Thyroid gland (tissue), 4 donors: ENCODE data around the gene OOSP4B. TPM values are rescaled to one million over a fixed set of nuclear protein-coding genes. Genes with fewer than 3 reads are reported as not detected.
"Not testable (repeated sequence)": the region's sequence is repeated elsewhere in the genome, so short reads cannot be mapped to it uniquely, and the experiment has no call there.

Source experiments
- DNase-seq, 2 donors: peaks; one replicate each; pipeline ENCODE4 v3.0.0-alpha.2; 2019
- H3K27ac ChIP-seq, 3 donors: fragments of 200-600 bp; sonication (generic); 1 replicate in 2 of 3; 2 replicates in 1 of 3; pipeline ENCODE4 v1.5.1; 2016 to 2019; ENCODE audit warnings: mild to moderate bottlenecking in 1 of 3, moderate library complexity in 1 of 3
- H3K27me3 ChIP-seq: fragments of 200-600 bp; sonication (generic); one replicate; pipeline ENCODE4 v1.5.1; 2019
- H3K36me3 ChIP-seq, 2 donors: fragments of 200-600 bp; sonication (generic); one replicate each; pipeline ENCODE4 v1.5.1; 2016 to 2019
- H3K4me1 ChIP-seq, 2 donors: fragments of 200-600 bp; sonication (generic); one replicate each; pipeline ENCODE4 v1.5.1; 2017 to 2019
- H3K4me3 ChIP-seq, 3 donors: fragments of 200-600 bp; sonication (generic); replicated peaks in 1 of 3; 1 replicate in 2 of 3; 2 replicates in 1 of 3; pipeline ENCODE4 v1.5.1; 2016; ENCODE audit warnings: mild to moderate bottlenecking in 1 of 3
- H3K9me3 ChIP-seq: fragments of 200-600 bp; sonication (generic); one replicate; pipeline ENCODE4 v1.5.1; 2017
- CTCF ChIP-seq, 6 experiments: fragments of 200-600 bp in 3 of 6; fragments of 450-650 bp in 3 of 6; sonication (generic) in 3 of 6; IDR thresholded peaks; one replicate each; pipeline ENCODE4 v1.5.1; 2016 to 2019; ENCODE audit warnings: antibody characterized with exemption in 6 of 6, mild to moderate bottlenecking in 2 of 6, inconsistent platforms in 1 of 6, moderate library complexity in 1 of 6
- POLR2A ChIP-seq, 2 donors: fragments of 450-650 bp; IDR thresholded peaks; one replicate each; pipeline ENCODE4 v1.6.1; 2017; ENCODE audit warnings: antibody characterized with exemption in 2 of 2, mild to moderate bottlenecking in 2 of 2, moderate library complexity in 1 of 2
- WGBS, 2 donors: methylation state at CpG; one replicate each; pipeline ENCODE4 v1.1.5; 2017; 5-methylcytosine and 5-hydroxymethylcytosine counted together
- intact Hi-C: fragments of 100-400 bp; cut with DNase I; formaldehyde crosslinking; loops from one replicate; pipeline ENCODE4 v1.15.1; 2023
- total RNA-seq, 4 donors: library from RNA; depleted of rRNA; stranded (reverse); fragments of >200 nt; gene quantifications; one replicate each; pipeline ENCODE4 v1.2.3, GENCODE V29; 2016

Gene OOSP4B
- total RNA-seq, 4 donors from 2014 or later: not detected

GRCh38 chr11:60040109-60040508 is 23.1 kb downstream of the OOSP4B start, which contains the start of gene OOSP2:
Gene OOSP2, plus strand, starts transcription at chr11:60040409. Its CDS starts 51 bp downstream, at chr11:60040460.
- H3K9me3 ChIP-seq: no peaks in the 10 kb centered on the region
- H3K4me3 ChIP-seq: no peak within 1 kb of the TSS
- H3K36me3 ChIP-seq: no peaks in the 10 kb centered on the region
- no peak for DNase-seq
- TF ChIP-seq POLR2A (IDR thresholded peaks at IDR 0.05) (no peak), CTCF (IDR thresholded peaks at IDR 0.05) (no peak)
- intact Hi-C loops: no loop called here
- 75 to 87% methylated on average over 8 of the region's 8 CpGs for WGBS, 2 donors
- no peaks in the 10 kb centered on the region for H3K27me3 ChIP-seq
- H3K27ac ChIP-seq: no peak within 1 kb of the TSS
- H3K4me1 ChIP-seq: no peaks in the 10 kb centered on the region

GRCh38 chr11:60050422-60050821 is 33.4 kb downstream of the OOSP4B start:
- DNase-seq, intact Hi-C loops, H3K27ac ChIP-seq, H3K4me3 ChIP-seq, H3K27me3 ChIP-seq, H3K9me3 ChIP-seq, H3K36me3 ChIP-seq, H3K4me1 ChIP-seq: not testable (repeated sequence)

- H3K36me3 ChIP-seq, DNase-seq, intact Hi-C loops, H3K4me1 ChIP-seq, H3K9me3 ChIP-seq, H3K4me3 ChIP-seq, H3K27me3 ChIP-seq, H3K27ac ChIP-seq: not testable (repeated sequence)
- WGBS, 2 donors: 31 to 77% methylated on average over 3 of the region's 3 CpGs
Observed at GRCh38 chr11:60050839-60051238, 33.9 kb downstream of the OOSP4B start.

GRCh38 chr11:60056349-60056969 is 39.5 kb downstream of the OOSP4B start, which contains the start of gene MS4A3:
Gene MS4A3, plus strand, starts transcription at chr11:60056665. Its CDS starts 4,496 bp downstream, at chr11:60061161.
- 65% methylated on average over 8 of the region's 8 CpGs for WGBS, 2 donors
- H3K9me3 ChIP-seq: no peaks in the 10 kb centered on the region
- intact Hi-C loops: no loop called here
- no peak for DNase-seq
- H3K27me3 ChIP-seq: no peaks in the 10 kb centered on the region
- no peaks in the 10 kb centered on the region for H3K4me1 ChIP-seq
- no peak within 1 kb of the TSS for H3K4me3 ChIP-seq
- no peaks in the 10 kb centered on the region for H3K36me3 ChIP-seq
- no peak within 1 kb of the TSS for H3K27ac ChIP-seq
- TF ChIP-seq POLR2A (IDR thresholded peaks at IDR 0.05) (no peak), CTCF (IDR thresholded peaks at IDR 0.05) (no peak)

DNA sequence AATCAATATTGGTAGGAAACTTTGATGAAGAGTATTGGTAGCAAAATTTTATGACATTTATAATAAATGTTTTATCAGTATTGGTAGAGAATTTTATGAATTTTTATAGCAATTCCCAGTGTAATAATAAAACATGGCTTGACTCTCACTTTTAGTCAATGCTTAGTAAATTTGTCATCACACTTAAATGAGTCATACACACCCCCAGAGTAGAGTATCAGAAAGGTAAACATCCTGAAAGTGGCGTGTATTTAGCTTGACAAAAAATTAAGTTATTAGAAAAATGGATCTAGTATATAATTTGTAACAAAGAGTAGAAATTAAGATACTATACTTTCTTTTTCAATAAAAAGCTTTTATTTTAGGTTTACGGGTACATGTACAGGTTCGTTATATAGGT is 42.1 kb downstream of the OOSP4B start:
- TF ChIP-seq CTCF (IDR thresholded peaks at IDR 0.05) (no peak), POLR2A (IDR thresholded peaks at IDR 0.05) (no peak)
- WGBS, 2 donors: 84% methylated on average over 3 of the region's 3 CpGs
- intact Hi-C loops: no loop called here
- H3K9me3 ChIP-seq: no peaks in the 10 kb centered on the region
- no peak overlapping the region for H3K27ac ChIP-seq
- H3K4me3 ChIP-seq: no peak overlapping the region
- H3K27me3 ChIP-seq: no peaks in the 10 kb centered on the region
- H3K36me3 ChIP-seq: no peaks in the 10 kb centered on the region
- no peaks in the 10 kb centered on the region for H3K4me1 ChIP-seq
- DNase-seq: no peak

GRCh38 chr11:60059521-60060240 is 42.7 kb downstream of the OOSP4B start:
- Histone ChIP-seq H3K36me3 (no peaks in the 10 kb centered on the region), H3K27me3 (no peaks in the 10 kb centered on the region), H3K4me1 (no peaks in the 10 kb centered on the region), H3K4me3 (no peak overlapping the region), H3K27ac (no peak overlapping the region), H3K9me3 (no peaks in the 10 kb centered on the region)
- DNase-seq: no peak
- TF ChIP-seq POLR2A (IDR thresholded peaks at IDR 0.05) (no peak), CTCF (IDR thresholded peaks at IDR 0.05) (no peak)
- WGBS, 2 donors: 94 to 95% methylated on average over 4 of the region's 4 CpGs
- intact Hi-C loops: no loop called here
